Activated CD8-positive, alpha-beta memory T cell treated with anti-CD3 and anti-CD28 coated beads, Interleukin-2, amount 50 U/mL, for 24 hours (primary cell): Measurements from ENCODE around the gene CDC45.

Experiments
- DNase-seq: peaks from one replicate; pipeline ENCODE4 v3.0.0-alpha.2; 2020; ENCODE audit errors: extremely low read depth

Gene CDC45

DNA sequence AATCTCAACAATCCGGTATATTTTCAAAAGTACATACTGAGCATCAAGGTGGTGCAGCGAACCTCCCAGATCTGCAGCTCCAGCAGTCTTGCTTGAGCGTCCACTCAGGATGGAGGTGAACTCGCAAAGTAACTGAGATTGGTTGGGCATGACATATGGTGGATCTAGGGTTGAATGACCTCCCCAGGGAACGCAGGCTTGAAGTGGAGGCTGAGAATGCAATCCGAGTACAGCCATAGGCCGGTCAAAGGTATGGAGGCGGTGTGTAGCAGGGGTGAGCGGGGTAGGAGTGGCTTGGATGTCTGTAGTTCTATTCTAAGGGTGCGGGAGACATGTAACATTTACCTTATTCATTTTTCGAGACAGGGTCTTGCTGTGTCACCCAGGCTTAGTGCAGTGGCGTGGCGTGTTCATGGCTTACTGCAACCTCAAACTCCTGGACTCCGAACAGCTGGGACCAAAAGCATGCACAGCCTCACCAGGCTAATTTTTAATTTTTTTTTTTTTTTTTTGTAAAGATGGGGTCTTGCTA lies 31.6 kb upstream of the CDC45 start:
- DNase-seq = no peak

GRCh38 chr22:19448739-19449421 lies 30.8 kb upstream of the CDC45 start:
- DNase-seq = no peak

DNA sequence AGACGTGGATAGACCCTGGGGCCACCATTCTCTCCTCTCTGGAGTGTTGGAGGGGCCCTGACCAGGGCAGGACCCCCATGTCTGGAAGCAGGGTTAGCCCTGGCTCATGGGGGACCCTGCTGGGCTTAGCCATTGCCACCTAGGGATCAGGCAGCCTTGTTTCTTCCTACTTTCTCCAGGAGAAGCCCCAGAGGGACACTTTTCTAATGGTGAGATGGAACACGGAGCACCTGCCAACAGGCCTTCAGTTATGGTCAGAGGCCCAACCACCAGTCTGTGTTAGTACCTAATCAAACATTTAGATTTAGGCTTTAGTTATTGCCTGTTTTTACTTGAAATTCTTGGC lies 30.3 kb upstream of the CDC45 start:
- DNase-seq = no peak

DNA sequence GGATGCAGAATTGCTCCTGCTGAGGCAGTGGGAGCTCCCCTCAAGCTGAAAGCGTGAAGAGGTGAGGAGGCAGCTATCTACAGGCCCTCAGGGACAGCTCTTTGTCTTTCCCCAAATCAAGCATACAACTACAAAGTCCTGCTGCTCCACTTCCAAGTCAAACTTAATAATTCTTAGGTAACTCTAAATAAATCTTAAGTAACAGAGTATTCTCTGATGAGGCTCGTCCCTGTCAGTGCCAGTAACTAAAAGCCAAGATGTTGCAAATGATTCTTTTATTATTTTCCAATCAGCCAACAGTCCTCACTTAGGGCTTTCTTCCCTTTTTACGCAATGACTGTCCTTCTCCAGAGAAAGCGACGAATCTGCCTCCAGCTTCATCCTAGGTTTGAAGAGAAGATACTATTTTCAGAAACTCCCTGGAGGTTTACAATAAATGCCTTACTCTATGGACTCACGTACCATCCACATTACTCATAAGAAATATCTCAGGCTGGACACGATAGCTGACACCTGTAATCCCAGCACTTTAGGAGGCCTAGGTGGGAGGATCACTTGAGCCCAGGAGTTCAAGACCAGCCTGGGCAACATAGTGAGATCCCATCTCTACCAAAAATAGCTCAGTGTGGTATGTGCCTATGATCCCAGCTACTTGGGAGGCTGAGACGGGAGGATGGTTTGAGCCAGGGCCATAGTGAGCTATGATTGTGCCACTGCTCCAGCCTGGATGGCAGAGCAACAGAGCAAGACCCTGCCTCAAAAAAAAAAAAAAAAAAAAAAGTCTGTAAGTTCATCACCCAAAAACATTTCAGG lies 29.2 kb upstream of the CDC45 start:
- DNase-seq = no peak

- DNase-seq = no peak
Measured at GRCh38 chr22:19451570-19451969, 28.1 kb upstream of the CDC45 start.

GRCh38 chr22:19453718-19454117 lies 26.0 kb upstream of the CDC45 start:
- DNase-seq = no peak

GRCh38 chr22:19454156-19454555 lies 25.6 kb upstream of the CDC45 start:
- no peak for DNase-seq

DNA sequence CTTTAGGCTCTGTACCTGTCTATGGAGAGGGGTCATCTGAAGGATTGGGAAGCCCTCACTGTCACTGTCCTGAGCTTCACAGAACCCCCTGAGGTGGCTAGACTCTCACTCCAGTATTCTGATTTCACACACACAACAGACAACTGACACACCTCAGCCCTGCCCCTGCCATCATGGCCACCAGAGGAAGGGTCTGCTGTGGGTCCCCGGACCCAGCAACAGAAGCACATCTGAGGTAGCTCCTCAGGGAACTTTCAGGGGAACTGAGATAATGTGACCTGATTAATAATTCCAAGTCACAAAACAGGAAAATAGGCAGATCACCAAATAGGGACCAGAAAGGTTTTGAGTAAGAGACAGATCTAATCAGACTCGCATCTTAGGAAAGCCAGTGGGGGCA lies 24.7 kb upstream of the CDC45 start:
- no peak for DNase-seq

DNA sequence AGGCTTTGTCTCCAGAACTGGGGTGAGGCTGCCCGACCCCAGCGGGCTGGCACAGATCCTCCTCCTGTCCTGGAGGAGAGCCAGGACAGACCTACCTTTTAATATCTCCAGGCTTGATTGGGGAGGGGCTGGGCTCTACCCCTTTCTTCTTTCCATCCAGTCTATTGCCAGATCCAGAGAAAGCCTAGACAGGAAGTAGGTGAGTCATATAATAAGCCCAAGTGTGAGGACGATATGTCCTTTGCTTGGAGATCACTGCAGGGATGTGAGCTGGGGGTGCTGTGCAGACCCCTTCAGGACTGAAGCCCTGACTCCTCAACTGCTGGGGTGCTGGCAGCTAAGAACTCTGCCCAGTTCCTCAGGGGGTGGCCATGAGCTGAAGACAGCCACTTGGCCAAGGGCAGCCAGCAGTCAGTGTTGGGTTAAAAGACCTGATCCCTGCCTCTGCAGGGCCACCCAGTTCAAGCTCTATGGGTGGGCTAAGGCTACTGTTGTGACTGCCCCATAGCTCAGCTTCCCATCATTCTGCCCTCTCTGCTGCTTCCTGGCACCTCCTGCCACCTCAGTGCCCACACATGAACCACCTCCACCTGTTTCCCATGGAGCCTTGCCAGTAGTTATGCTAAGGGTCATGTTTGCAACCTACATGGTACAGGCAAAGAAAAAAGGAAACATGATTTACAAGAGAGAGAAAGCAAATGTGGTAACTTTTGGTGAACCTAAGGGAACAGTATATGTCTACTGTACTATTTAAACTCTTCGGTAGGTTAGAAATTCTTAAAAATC lies 23.9 kb upstream of the CDC45 start:
- no peak for DNase-seq

GRCh38 chr22:19456541-19456940 lies 23.2 kb upstream of the CDC45 start:
- DNase-seq = no peak

- DNase-seq = no peak
Measured at GRCh38 chr22:19457828-19458428, 21.8 kb upstream of the CDC45 start.

DNA sequence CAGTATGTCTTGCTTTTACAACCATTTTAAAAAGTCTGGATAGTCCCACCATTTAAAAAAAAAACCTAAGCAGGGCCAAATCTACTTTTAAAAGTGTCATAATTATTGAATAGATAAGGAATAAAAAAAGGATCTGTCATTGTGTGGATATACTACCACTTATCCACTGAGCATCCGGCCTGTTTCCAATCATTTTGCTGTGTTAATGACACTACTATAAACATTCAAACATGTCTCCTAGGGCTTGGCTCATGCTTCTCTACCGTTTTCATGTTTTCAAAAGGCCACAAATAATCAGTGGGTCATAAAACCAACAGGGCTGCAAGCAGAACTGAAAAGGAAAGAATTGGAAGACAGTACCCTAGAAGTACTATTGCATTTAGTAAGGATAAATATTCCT lies 19.7 kb upstream of the CDC45 start:
- DNase-seq = no peak

DNA sequence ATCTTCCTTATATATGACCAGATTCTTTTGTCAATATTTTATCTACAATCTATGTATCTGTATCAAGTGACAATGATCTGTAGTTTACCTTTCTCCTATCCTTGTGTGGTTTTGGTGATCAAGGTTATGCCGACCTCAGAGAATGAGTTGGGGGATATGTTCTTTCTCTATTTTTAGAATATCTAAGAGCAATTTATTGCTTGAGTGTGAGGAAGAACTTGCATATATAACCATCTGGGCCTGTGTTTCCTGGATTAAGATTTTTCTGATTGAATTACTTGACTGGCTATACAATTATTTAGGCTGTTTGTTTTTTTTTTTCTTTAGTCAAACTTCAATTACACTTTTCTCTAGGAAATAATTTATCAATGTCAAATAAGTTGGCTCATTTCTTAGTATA lies 18.2 kb upstream of the CDC45 start:
- no peak for DNase-seq

DNA sequence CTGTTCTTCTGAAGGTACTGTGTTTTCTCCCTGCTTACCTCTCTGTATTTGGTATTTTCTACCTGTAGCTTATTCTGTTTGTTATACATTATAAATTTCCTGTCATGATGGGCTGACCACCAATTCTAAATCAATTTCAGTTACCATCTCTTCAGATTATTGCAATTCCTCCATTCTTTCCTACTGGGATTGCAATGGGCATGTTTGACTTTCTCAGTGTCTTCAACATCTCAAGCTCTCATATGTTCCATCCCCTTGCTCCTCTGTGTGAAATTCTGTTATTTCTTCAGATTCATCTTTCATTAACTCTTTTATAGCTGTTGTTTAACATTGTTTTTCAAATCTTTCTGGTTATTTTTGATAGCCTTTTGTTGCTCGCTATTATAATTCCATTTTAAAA lies 16.7 kb upstream of the CDC45 start:
- DNase-seq = no peak

GRCh38 chr22:19463491-19464469 lies 15.9 kb upstream of the CDC45 start:
- no peak for DNase-seq

GRCh38 chr22:19464546-19464945 lies 15.2 kb upstream of the CDC45 start:
- DNase-seq = no peak

DNA sequence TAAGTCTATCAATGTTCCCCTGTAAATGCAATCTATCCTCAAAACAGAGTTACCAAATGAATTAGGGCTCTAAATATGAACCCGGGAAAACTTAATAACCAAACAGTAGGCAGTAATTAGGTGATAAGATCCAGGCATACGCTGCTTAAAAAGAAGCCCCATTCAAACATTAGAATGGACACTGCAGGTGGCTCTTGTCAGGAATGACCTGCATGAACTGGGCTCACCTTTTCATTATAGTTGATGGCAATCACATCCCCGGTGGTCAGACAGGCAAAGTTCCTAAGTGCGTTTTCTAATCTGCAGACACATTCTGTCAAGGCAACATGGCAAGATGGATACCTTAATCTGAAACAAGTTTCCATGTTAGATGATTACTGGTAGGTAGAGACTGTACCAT lies 14.7 kb upstream of the CDC45 start:
- DNase-seq = no peak

DNA sequence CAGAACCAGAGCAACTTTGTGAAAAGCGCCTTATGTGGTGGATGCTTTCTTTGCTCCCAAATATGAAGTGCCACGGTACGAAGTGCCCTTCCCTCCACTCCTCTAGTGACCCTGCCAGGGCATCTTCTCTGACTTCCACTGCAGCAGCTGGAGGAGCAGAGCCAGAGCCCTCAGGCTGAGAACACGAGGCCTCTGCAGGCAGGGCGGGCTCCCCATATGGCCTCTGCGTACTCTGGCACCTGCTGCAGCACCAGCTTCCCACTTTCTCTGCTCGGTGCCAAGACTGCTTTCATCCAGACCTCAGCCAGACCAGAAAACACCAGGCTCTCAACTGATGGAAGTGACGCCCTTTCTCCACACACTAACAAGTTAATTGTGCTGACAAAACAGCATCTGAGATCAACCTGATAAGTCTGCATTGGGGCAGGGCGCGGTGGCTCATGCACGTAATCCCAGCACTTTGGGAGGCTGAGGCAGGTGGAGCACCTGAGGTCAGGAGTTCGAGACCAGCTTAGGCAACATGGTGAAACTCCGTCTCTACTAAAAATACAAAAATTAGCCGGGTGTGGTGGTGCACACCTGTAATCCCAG lies 13.5 kb upstream of the CDC45 start:
- no peak for DNase-seq

- no peak for DNase-seq
Measured at GRCh38 chr22:19466848-19467752, 12.6 kb upstream of the CDC45 start.
